H9 (cell line): Measurements from ENCODE around the gene CROCC2. TPM values are rescaled to one million over a fixed set of nuclear protein-coding genes. Genes with fewer than 3 reads are reported as not detected.

ENCODE experiments used
- DNase-seq: peaks from one replicate; pipeline ENCODE4 v3.0.0-alpha.2; 2017
- H2AFZ ChIP-seq: one replicate; pipeline ENCODE4 v1.6.1; 2013; ENCODE audit warnings: mild to moderate bottlenecking, low read length, control low read depth, moderate library complexity
- H2AK5ac ChIP-seq: 2 replicates; pipeline ENCODE4 v1.6.1; 2013; ENCODE audit warnings: low read length, control low read depth, mixed read lengths; ENCODE audit not compliant: insufficient read length
- H2BK120ac ChIP-seq: one replicate; pipeline ENCODE4 v1.6.1; 2013; ENCODE audit warnings: low read depth, mild to moderate bottlenecking, low read length, control low read depth, inconsistent platforms; ENCODE audit not compliant: poor library complexity, severe bottlenecking
- H2BK12ac ChIP-seq: 2 replicates; pipeline ENCODE4 v1.6.1; 2013; ENCODE audit warnings: low read length, control low read depth, mixed read lengths, low read depth; ENCODE audit not compliant: insufficient read length
- H2BK15ac ChIP-seq: 2 replicates; pipeline ENCODE4 v1.6.1; 2013; ENCODE audit warnings: low read depth, low read length, control low read depth
- H2BK20ac ChIP-seq: one replicate; pipeline ENCODE4 v1.6.1; 2013; ENCODE audit warnings: low read depth, mild to moderate bottlenecking, low read length, control low read depth, inconsistent platforms; ENCODE audit not compliant: poor library complexity, severe bottlenecking
- H2BK5ac ChIP-seq: 2 replicates; pipeline ENCODE4 v1.6.1; 2013; ENCODE audit warnings: low read length, control low read depth, mixed read lengths; ENCODE audit not compliant: insufficient read length
- H3K14ac ChIP-seq: 2 replicates; pipeline ENCODE4 v1.6.1; 2013; ENCODE audit warnings: low read length, control low read depth; ENCODE audit not compliant: insufficient read depth
- H3K18ac ChIP-seq: 2 replicates; pipeline ENCODE4 v1.6.1; 2013; ENCODE audit warnings: low read depth, mild to moderate bottlenecking, mixed read lengths, low read length, control low read depth; ENCODE audit not compliant: insufficient read length
- H3K23ac ChIP-seq: 2 replicates; pipeline ENCODE4 v1.6.1; 2013; ENCODE audit warnings: low read length, control low read depth, mixed read lengths, low read depth; ENCODE audit not compliant: insufficient read length
- H3K23me2 ChIP-seq: 2 replicates; pipeline ENCODE4 v1.6.1; 2013; ENCODE audit warnings: low read depth, mild to moderate bottlenecking, mixed read lengths, low read length, control low read depth; ENCODE audit not compliant: insufficient read length, poor library complexity, severe bottlenecking
- H3K27ac ChIP-seq: 2 replicates; pipeline ENCODE4 v1.5.1; 2013; ENCODE audit warnings: low read length, control low read depth, mixed read lengths, low read depth; ENCODE audit not compliant: insufficient read length
- H3K27me3 ChIP-seq: 2 replicates; pipeline ENCODE4 v1.6.1; 2013; ENCODE audit warnings: low read length, control low read depth, inconsistent platforms; ENCODE audit not compliant: insufficient read depth
- H3K4ac ChIP-seq: 2 replicates; pipeline ENCODE4 v1.6.1; 2013; ENCODE audit warnings: low read depth, mild to moderate bottlenecking, control low read depth, inconsistent platforms, low read length, moderate library complexity
- H3K4me1 ChIP-seq: 2 replicates; pipeline ENCODE4 v1.6.1; 2013; ENCODE audit warnings: low read length, control low read depth, inconsistent platforms; ENCODE audit not compliant: insufficient read depth
- H3K4me2 ChIP-seq: 2 replicates; pipeline ENCODE4 v1.6.1; 2013; ENCODE audit warnings: low read length, control low read depth, mixed read lengths; ENCODE audit not compliant: insufficient read length, insufficient read depth
- H3K56ac ChIP-seq: 2 replicates; pipeline ENCODE4 v1.6.1; 2013; ENCODE audit warnings: low read depth, mild to moderate bottlenecking, mixed read lengths, low read length, control low read depth; ENCODE audit not compliant: insufficient read length
- H3K79me1 ChIP-seq: 2 replicates; pipeline ENCODE4 v1.6.1; 2013; ENCODE audit warnings: low read depth, mild to moderate bottlenecking, moderate library complexity, low read length, control low read depth, inconsistent platforms; ENCODE audit not compliant: insufficient read depth, poor library complexity, severe bottlenecking
- H3K79me2 ChIP-seq: 2 replicates; pipeline ENCODE4 v1.6.1; 2013; ENCODE audit warnings: low read length, control low read depth, inconsistent platforms; ENCODE audit not compliant: insufficient read depth
- H3K9ac ChIP-seq: 2 replicates; pipeline ENCODE4 v1.6.1; 2013; ENCODE audit warnings: low read length, control low read depth, mixed read lengths; ENCODE audit not compliant: insufficient read length; ENCODE audit errors: extremely low read depth
- H3K9me3 ChIP-seq: one replicate; pipeline ENCODE4 v1.6.1; 2013; ENCODE audit warnings: low read depth, low read length, inconsistent platforms; ENCODE audit not compliant: control insufficient read depth
- H3T11ph ChIP-seq: one replicate; pipeline ENCODE4 v1.6.1; 2013; ENCODE audit warnings: mild to moderate bottlenecking, low read length, control low read depth, inconsistent platforms
- H4K20me1 ChIP-seq: one replicate; pipeline ENCODE4 v1.6.1; 2013; ENCODE audit not compliant: control insufficient read depth, insufficient read length, insufficient read depth
- H4K5ac ChIP-seq: 2 replicates; pipeline ENCODE4 v1.6.1; 2013; ENCODE audit warnings: low read depth, mild to moderate bottlenecking, mixed read lengths, low read length, control low read depth; ENCODE audit not compliant: insufficient read length
- H4K8ac ChIP-seq: replicated peaks from 2 replicates; pipeline ENCODE4 v1.6.1; 2013; ENCODE audit warnings: low read length, control low read depth, mixed read lengths, low read depth; ENCODE audit not compliant: insufficient read length
- H4K91ac ChIP-seq: 2 replicates; pipeline ENCODE4 v1.6.1; 2013; ENCODE audit warnings: low read depth, mild to moderate bottlenecking, moderate library complexity, mixed read lengths, low read length, control low read depth; ENCODE audit not compliant: insufficient read length
- H3K27ac Mint-ChIP-seq, 3 experiments: 2 replicates in 2 of 3; 3 replicates in 1 of 3; pipeline ENCODE4 v1.8.0; 2020 to 2021; ENCODE audit warnings: mixed read lengths in 3 of 3, mild to moderate bottlenecking in 1 of 3, moderate library complexity in 1 of 3
- H3K27me3 Mint-ChIP-seq: 2 replicates; pipeline ENCODE4 v1.8.0; 2021; ENCODE audit warnings: low read depth, mild to moderate bottlenecking, moderate library complexity, mixed read lengths
- H3K36me3 Mint-ChIP-seq, 3 experiments: 2 replicates in 2 of 3; 3 replicates in 1 of 3; pipeline ENCODE4 v1.8.0; 2020 to 2021; ENCODE audit warnings: low read depth in 3 of 3, mixed read lengths in 3 of 3; ENCODE audit not compliant: insufficient read depth in 1 of 3
- H3K4me1 Mint-ChIP-seq, 2 experiments: 2 replicates each; pipeline ENCODE4 v1.8.0; 2020; ENCODE audit warnings: mixed read lengths in 2 of 2
- H3K4me3 Mint-ChIP-seq, 2 experiments: 2 replicates in 1 of 2; 3 replicates in 1 of 2; pipeline ENCODE4 v1.8.0; 2020 to 2021; ENCODE audit warnings: mild to moderate bottlenecking in 2 of 2, mixed read lengths in 2 of 2, moderate library complexity in 1 of 2
- H3K9me3 Mint-ChIP-seq, 2 experiments: 2 replicates in 1 of 2; 3 replicates in 1 of 2; pipeline ENCODE4 v1.8.0; 2020; ENCODE audit warnings: mild to moderate bottlenecking in 2 of 2, mixed read lengths in 2 of 2, moderate library complexity in 1 of 2
- CTCF ChIP-seq: fragments of 200-600 bp; sonication (generic); conservative IDR thresholded peaks from 3 replicates; pipeline ENCODE4 v1.8.0; 2021; ENCODE audit warnings: antibody characterized with exemption, mild to moderate bottlenecking
- WGBS: extraction: QIAGEN DNeasy Blood & Tissue Kit; methylation state at CpG from one replicate; pipeline ENCODE4 v1.1.7; 2013; ENCODE audit warnings: missing lambda C conversion rate, low lambda C conversion rate, mixed read lengths; ENCODE audit not compliant: insufficient read length; ENCODE audit errors: extremely low coverage; 5-methylcytosine and 5-hydroxymethylcytosine counted together
- total RNA-seq: library from RNA; stranded (reverse); gene quantifications from 2 replicates; pipeline ENCODE4 v1.2.1, GENCODE V29; 2021

CROCC2 gene
- total RNA-seq, 1 experiment from 2014 or later: not detected

- H3K4me1 ChIP-seq: no peaks in the 10 kb centered on the region
- no peak overlapping the region for H2AFZ ChIP-seq
- Mint-ChIP-seq H3K27ac (no peak overlapping the region), H3K9me3 (no peaks in the 10 kb centered on the region), H3K4me1 (peaks cover 6 to 10% of the 10 kb centered on the region in 2 experiments), H3K4me3 (no peak overlapping the region), H3K27me3 (no peaks in the 10 kb centered on the region; the same call in 1 of the 2 replicates), H3K36me3 (no peaks in the 10 kb centered on the region)
- no peak overlapping the region for H2BK12ac ChIP-seq
- TF ChIP-seq CTCF: no peak
- H2BK120ac ChIP-seq: no peak overlapping the region
- H3K27me3 ChIP-seq: no peaks in the 10 kb centered on the region
- no peak overlapping the region for H3K27ac ChIP-seq
- H3K56ac ChIP-seq: no peak overlapping the region
- H3K4me2 ChIP-seq: no peak overlapping the region
- H2BK5ac ChIP-seq: no peak overlapping the region
- no peaks in the 10 kb centered on the region for H3K79me1 ChIP-seq
- H4K5ac ChIP-seq: no peak overlapping the region
- no peak for DNase-seq
- no peak overlapping the region for H2BK15ac ChIP-seq
- WGBS: no CpG with 5 or more reads among the region's 14 CpGs
- no peak overlapping the region for H3K4ac ChIP-seq
- H3K18ac ChIP-seq: no peak overlapping the region
- H2AK5ac ChIP-seq: no peak overlapping the region
- H3K9ac ChIP-seq: no peak overlapping the region
- H3K9me3 ChIP-seq: no peaks in the 10 kb centered on the region
- H2BK20ac ChIP-seq: no peak overlapping the region
- no peak overlapping the region for H4K8ac ChIP-seq
- H3K79me2 ChIP-seq: no peaks in the 10 kb centered on the region
- H3K23me2 ChIP-seq: no peaks in the 10 kb centered on the region
- no peak overlapping the region for H3T11ph ChIP-seq
- H3K23ac ChIP-seq: no peak overlapping the region
- H4K20me1 ChIP-seq: no peaks in the 10 kb centered on the region
- H4K91ac ChIP-seq: no peak overlapping the region
- no peak overlapping the region for H3K14ac ChIP-seq
Observed at GRCh38 chr2:240890691-240891090, 15.4 kb upstream of the CROCC2 start.
